Measurements from ENCODE around the gene UNC13D.

Gene UNC13D

GRCh38 chr17:75845058-75845711 is 981 bp upstream of the UNC13D start (continued):
- TF ChIP-seq, protein P1, sequence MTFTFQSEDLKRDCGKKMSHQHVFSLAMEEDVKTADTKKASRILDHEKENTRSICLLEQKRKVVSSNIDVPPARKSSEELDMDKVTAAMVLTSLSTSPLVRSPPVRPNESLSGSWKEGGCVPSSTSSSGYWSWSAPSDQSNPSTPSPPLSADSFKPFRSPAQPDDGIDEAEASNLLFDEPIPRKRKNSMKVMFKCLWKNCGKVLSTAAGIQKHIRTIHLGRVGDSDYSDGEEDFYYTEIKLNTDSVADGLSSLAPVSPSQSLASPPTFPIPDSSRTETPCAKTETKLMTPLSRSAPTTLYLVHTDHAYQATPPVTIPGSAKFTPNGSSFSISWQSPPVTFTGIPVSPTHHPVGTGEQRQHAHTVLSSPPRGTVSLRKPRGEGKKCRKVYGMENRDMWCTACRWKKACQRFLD (tag by site-specific recombination; IDR thresholded peaks at IDR 0.05), result no peak
- TF ChIP-seq ZNF518A (tag by site-specific recombination; conservative IDR thresholded peaks at IDR 0.05; ENCODE audit: low read depth), result no peak
- TF ChIP-seq ZNF121 (tag by site-specific recombination; IDR thresholded peaks at IDR 0.05), result no peak
- no peak for TF ChIP-seq ZNF169 (tag by site-specific recombination; IDR thresholded peaks at IDR 0.05)
- peak; percentile 61 for TF ChIP-seq ZNF423 (tag by site-specific recombination; IDR thresholded peaks at IDR 0.05)
- TF ChIP-seq EGR2 (tag by site-specific recombination; IDR thresholded peaks at IDR 0.05; ENCODE audit: low read depth), result no peak
- TF ChIP-seq ZBTB48 (tag by site-specific recombination; IDR thresholded peaks at IDR 0.05), result peak; percentile 58
- TF ChIP-seq ZNF146 (tag by site-specific recombination; IDR thresholded peaks at IDR 0.05), result no peak
- no peak for TF ChIP-seq FEZF1 (tag by site-specific recombination; IDR thresholded peaks at IDR 0.05)
- TF ChIP-seq ZNF292 (tag by site-specific recombination; IDR thresholded peaks at IDR 0.05; ENCODE audit: borderline replicate concordance, low read depth), result no peak
- TF ChIP-seq GLI2 (tag by site-specific recombination; IDR thresholded peaks at IDR 0.05; ENCODE audit: borderline replicate concordance, low read depth), result no peak
- TF ChIP-seq INSM2 (tag by site-specific recombination; IDR thresholded peaks at IDR 0.05), result no peak
- no peak for TF ChIP-seq ZNF341 (tag by site-specific recombination; IDR thresholded peaks at IDR 0.05; ENCODE audit: low read depth)
- no peak for TF ChIP-seq KLF16 (tag by site-specific recombination; IDR thresholded peaks at IDR 0.05)
- no peak for TF ChIP-seq ZNF37A (tag by site-specific recombination; IDR thresholded peaks at IDR 0.05)
- TF ChIP-seq, protein P2, sequence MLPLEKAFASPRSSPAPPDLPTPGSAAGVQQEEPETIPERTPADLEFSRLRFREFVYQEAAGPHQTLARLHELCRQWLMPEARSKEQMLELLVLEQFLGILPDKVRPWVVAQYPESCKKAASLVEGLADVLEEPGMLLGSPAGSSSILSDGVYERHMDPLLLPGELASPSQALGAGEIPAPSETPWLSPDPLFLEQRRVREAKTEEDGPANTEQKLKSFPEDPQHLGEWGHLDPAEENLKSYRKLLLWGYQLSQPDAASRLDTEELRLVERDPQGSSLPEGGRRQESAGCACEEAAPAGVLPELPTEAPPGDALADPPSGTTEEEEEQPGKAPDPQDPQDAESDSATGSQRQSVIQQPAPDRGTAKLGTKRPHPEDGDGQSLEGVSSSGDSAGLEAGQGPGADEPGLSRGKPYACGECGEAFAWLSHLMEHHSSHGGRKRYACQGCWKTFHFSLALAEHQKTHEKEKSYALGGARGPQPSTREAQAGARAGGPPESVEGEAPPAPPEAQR (tag by site-specific recombination; IDR thresholded peaks at IDR 0.05), result no peak
- TF ChIP-seq ZNF311 (tag by site-specific recombination; IDR thresholded peaks at IDR 0.05; ENCODE audit: borderline replicate concordance), result no peak
- TF ChIP-seq ZNF354C (tag by site-specific recombination; IDR thresholded peaks at IDR 0.05; ENCODE audit: borderline replicate concordance, low read depth), result no peak
- TF ChIP-seq ZBTB20 (tag by site-specific recombination; IDR thresholded peaks at IDR 0.05), result no peak
- TF ChIP-seq ZNF571 (tag by site-specific recombination; IDR thresholded peaks at IDR 0.05), result no peak
- peak; percentile 80 for TF ChIP-seq ZNF600 (tag by site-specific recombination; IDR thresholded peaks at IDR 0.05)
- no peak for TF ChIP-seq ZNF335 (tag by site-specific recombination; conservative IDR thresholded peaks at IDR 0.05)
- TF ChIP-seq KLF9 (tag by site-specific recombination; IDR thresholded peaks at IDR 0.05; ENCODE audit: low read depth), result no peak
- TF ChIP-seq ZNF514 (tag by site-specific recombination; IDR thresholded peaks at IDR 0.05), result no peak
- TF ChIP-seq KLF7 (tag by site-specific recombination; IDR thresholded peaks at IDR 0.05; ENCODE audit: borderline replicate concordance), result no peak
- no peak for TF ChIP-seq ZNF701 (tag by site-specific recombination; IDR thresholded peaks at IDR 0.05)
- no peak for TF ChIP-seq ZNF596 (tag by site-specific recombination; IDR thresholded peaks at IDR 0.05)
- TF ChIP-seq, protein P3, sequence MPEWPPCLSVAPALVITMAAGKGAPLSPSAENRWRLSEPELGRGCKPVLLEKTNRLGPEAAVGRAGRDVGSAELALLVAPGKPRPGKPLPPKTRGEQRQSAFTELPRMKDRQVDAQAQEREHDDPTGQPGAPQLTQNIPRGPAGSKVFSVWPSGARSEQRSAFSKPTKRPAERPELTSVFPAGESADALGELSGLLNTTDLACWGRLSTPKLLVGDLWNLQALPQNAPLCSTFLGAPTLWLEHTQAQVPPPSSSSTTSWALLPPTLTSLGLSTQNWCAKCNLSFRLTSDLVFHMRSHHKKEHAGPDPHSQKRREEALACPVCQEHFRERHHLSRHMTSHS (tag by site-specific recombination; IDR thresholded peaks at IDR 0.05), result no peak
- TF ChIP-seq ZNF155 (tag by site-specific recombination; IDR thresholded peaks at IDR 0.05), result no peak
- TF ChIP-seq SP7 (tag by site-specific recombination; IDR thresholded peaks at IDR 0.05), result peak; percentile 60; the same call in 1 of the 2 replicates
- no peak for TF ChIP-seq ZFP69B (tag by site-specific recombination; IDR thresholded peaks at IDR 0.05)

Measured in HEK293 (cell line).